HepG2 (cell line): ENCODE measurements around the gene SPATS2. TPM values are rescaled to one million over a fixed set of nuclear protein-coding genes. Genes with fewer than 3 reads are reported as not detected.
A peak's percentile ranks its signal among the peaks of the same experiment; 100 is the strongest.

ENCODE experiments used
- ADNP ChIP-seq: sonication (generic); formaldehyde crosslinking; IDR thresholded peaks from 2 replicates; pipeline ENCODE4 v1.4.0; 2020; ENCODE audit warnings: missing genetic modification reagents
- NCOA2 ChIP-seq: sonication (generic); formaldehyde crosslinking; IDR thresholded peaks from 2 replicates; pipeline ENCODE4 v1.8.0; 2022; ENCODE audit warnings: inconsistent platforms
- TARDBP ChIP-seq: sonication (generic); formaldehyde crosslinking; IDR thresholded peaks from 2 replicates; pipeline ENCODE4 v1.8.0; 2022; ENCODE audit warnings: mild to moderate bottlenecking, missing genetic modification reagents
- TBX2 ChIP-seq: sonication (generic); formaldehyde crosslinking; IDR thresholded peaks from 2 replicates; pipeline ENCODE4 v1.5.0; 2020; ENCODE audit warnings: missing genetic modification reagents, mild to moderate bottlenecking, borderline replicate concordance
- polyA plus RNA-seq, 8 experiments: library from polyadenylated mRNA; depleted of rRNA in 3 of 8; stranded (reverse) in 7 of 8; unstranded in 1 of 8; fragments of >200 nt; fragmentation: Illumina TruSeq in 4 of 8; extraction: Trizol in 4 of 8; gene quantifications; 2 replicates each; pipeline versions ENCODE4 v1.2.1 to v1.2.3, GENCODE V29; 2011 to 2016; ENCODE audit warnings: low read depth in 4 of 8, missing spikeins in 1 of 8, mixed read lengths in 1 of 8; ENCODE audit not compliant: insufficient read depth in 1 of 8
- total RNA-seq, 5 experiments: library from RNA; depleted of rRNA; stranded (reverse); fragments of >200 nt; fragmentation: Illumina TruSeq; extraction: Trizol; gene quantifications; 2 replicates each; pipeline ENCODE4 v1.2.3, GENCODE V29; 2016; ENCODE audit warnings: low read depth in 1 of 5
- TF ChIP-seq, protein P1 (sequence below): fragments of 450-650 bp; IDR thresholded peaks from 2 replicates; pipeline ENCODE4 v1.6.1; 2017
- TF ChIP-seq, protein P2 (sequence below): sonication (generic); formaldehyde crosslinking; IDR thresholded peaks from 2 replicates; pipeline ENCODE4 v1.4.0; 2020; ENCODE audit warnings: missing genetic modification reagents, borderline replicate concordance
- TF ChIP-seq, protein P3 (sequence below): sonication (generic); formaldehyde crosslinking; IDR thresholded peaks from 2 replicates; pipeline ENCODE4 v1.4.0; 2020; ENCODE audit warnings: mild to moderate bottlenecking, missing genetic modification reagents, borderline replicate concordance
- TF ChIP-seq, protein P4 (sequence below): sonication (generic); formaldehyde crosslinking; IDR thresholded peaks from 2 replicates; pipeline ENCODE4 v1.4.0; 2020; ENCODE audit warnings: missing genetic modification reagents
- TF ChIP-seq, protein P5 (sequence below): sonication (generic); formaldehyde crosslinking; IDR thresholded peaks from 2 replicates; pipeline ENCODE4 v1.4.0; 2020; ENCODE audit warnings: missing genetic modification reagents
- TF ChIP-seq, protein P6 (sequence below): sonication (generic); formaldehyde crosslinking; IDR thresholded peaks from 2 replicates; pipeline ENCODE4 v1.5.1; 2020; ENCODE audit warnings: mild to moderate bottlenecking, missing genetic modification reagents

The SPATS2 gene
- total and polyA plus RNA-seq, 2 of the 13 experiments (the other 11 are each of a cell fraction or from before 2014, with no cell fraction given), result 19.3 to 28.1 TPM

DNA sequence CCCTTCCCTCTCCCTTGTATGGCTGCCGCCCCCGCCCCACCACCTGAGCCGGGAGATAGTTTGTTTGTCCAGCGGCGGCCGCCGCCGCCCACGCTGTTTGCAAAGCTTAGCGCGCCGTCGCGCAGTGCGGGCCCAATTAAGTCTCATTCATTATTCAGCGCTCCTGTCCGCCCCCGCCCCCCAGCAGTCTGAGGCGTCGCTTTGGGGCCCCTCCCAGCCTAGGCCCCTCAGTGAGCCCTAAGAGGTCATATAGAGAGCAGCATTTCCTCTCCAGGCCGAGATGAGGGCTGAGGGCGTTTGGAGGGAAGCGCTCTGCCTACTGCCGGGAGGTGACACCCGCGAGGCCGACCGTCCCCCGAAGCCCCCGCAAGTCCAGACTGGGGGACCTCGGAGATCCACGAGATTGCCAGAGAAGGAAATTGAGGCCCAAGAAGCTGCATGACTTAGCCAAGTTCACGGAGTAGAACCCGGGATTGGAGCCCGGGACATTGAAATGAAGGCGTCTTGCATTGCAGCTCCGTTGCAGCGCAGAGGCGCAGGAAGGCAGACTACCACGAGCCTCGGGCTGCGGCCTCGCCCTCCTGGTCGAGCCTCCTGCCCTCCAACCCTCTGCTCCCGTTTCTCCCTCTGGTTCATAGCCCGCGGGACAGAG, 20.5 kb upstream of the SPATS2 start, which contains the start of gene DNAJC22 (continued):
- TF ChIP-seq, protein P1, sequence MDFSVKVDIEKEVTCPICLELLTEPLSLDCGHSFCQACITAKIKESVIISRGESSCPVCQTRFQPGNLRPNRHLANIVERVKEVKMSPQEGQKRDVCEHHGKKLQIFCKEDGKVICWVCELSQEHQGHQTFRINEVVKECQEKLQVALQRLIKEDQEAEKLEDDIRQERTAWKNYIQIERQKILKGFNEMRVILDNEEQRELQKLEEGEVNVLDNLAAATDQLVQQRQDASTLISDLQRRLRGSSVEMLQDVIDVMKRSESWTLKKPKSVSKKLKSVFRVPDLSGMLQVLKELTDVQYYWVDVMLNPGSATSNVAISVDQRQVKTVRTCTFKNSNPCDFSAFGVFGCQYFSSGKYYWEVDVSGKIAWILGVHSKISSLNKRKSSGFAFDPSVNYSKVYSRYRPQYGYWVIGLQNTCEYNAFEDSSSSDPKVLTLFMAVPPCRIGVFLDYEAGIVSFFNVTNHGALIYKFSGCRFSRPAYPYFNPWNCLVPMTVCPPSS, result no peak
- TF ChIP-seq, protein P2, sequence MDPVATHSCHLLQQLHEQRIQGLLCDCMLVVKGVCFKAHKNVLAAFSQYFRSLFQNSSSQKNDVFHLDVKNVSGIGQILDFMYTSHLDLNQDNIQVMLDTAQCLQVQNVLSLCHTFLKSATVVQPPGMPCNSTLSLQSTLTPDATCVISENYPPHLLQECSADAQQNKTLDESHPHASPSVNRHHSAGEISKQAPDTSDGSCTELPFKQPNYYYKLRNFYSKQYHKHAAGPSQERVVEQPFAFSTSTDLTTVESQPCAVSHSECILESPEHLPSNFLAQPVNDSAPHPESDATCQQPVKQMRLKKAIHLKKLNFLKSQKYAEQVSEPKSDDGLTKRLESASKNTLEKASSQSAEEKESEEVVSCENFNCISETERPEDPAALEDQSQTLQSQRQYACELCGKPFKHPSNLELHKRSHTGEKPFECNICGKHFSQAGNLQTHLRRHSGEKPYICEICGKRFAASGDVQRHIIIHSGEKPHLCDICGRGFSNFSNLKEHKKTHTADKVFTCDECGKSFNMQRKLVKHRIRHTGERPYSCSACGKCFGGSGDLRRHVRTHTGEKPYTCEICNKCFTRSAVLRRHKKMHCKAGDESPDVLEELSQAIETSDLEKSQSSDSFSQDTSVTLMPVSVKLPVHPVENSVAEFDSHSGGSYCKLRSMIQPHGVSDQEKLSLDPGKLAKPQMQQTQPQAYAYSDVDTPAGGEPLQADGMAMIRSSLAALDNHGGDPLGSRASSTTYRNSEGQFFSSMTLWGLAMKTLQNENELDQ, result no peak
- TF ChIP-seq, protein P3, sequence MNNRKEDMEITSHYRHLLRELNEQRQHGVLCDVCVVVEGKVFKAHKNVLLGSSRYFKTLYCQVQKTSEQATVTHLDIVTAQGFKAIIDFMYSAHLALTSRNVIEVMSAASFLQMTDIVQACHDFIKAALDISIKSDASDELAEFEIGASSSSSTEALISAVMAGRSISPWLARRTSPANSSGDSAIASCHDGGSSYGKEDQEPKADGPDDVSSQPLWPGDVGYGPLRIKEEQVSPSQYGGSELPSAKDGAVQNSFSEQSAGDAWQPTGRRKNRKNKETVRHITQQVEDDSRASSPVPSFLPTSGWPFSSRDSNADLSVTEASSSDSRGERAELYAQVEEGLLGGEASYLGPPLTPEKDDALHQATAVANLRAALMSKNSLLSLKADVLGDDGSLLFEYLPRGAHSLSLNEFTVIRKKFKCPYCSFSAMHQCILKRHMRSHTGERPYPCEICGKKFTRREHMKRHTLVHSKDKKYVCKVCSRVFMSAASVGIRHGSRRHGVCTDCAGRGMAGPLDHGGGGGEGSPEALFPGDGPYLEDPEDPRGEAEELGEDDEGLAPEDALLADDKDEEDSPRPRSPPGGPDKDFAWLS, result no peak
- TF ChIP-seq, protein P4, sequence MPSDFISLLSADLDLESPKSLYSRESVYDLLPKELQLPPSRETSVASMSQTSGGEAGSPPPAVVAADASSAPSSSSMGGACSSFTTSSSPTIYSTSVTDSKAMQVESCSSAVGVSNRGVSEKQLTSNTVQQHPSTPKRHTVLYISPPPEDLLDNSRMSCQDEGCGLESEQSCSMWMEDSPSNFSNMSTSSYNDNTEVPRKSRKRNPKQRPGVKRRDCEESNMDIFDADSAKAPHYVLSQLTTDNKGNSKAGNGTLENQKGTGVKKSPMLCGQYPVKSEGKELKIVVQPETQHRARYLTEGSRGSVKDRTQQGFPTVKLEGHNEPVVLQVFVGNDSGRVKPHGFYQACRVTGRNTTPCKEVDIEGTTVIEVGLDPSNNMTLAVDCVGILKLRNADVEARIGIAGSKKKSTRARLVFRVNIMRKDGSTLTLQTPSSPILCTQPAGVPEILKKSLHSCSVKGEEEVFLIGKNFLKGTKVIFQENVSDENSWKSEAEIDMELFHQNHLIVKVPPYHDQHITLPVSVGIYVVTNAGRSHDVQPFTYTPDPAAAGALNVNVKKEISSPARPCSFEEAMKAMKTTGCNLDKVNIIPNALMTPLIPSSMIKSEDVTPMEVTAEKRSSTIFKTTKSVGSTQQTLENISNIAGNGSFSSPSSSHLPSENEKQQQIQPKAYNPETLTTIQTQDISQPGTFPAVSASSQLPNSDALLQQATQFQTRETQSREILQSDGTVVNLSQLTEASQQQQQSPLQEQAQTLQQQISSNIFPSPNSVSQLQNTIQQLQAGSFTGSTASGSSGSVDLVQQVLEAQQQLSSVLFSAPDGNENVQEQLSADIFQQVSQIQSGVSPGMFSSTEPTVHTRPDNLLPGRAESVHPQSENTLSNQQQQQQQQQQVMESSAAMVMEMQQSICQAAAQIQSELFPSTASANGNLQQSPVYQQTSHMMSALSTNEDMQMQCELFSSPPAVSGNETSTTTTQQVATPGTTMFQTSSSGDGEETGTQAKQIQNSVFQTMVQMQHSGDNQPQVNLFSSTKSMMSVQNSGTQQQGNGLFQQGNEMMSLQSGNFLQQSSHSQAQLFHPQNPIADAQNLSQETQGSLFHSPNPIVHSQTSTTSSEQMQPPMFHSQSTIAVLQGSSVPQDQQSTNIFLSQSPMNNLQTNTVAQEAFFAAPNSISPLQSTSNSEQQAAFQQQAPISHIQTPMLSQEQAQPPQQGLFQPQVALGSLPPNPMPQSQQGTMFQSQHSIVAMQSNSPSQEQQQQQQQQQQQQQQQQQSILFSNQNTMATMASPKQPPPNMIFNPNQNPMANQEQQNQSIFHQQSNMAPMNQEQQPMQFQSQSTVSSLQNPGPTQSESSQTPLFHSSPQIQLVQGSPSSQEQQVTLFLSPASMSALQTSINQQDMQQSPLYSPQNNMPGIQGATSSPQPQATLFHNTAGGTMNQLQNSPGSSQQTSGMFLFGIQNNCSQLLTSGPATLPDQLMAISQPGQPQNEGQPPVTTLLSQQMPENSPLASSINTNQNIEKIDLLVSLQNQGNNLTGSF (CRISPR knock-in tag), result no peak
- TF ChIP-seq, protein P5, sequence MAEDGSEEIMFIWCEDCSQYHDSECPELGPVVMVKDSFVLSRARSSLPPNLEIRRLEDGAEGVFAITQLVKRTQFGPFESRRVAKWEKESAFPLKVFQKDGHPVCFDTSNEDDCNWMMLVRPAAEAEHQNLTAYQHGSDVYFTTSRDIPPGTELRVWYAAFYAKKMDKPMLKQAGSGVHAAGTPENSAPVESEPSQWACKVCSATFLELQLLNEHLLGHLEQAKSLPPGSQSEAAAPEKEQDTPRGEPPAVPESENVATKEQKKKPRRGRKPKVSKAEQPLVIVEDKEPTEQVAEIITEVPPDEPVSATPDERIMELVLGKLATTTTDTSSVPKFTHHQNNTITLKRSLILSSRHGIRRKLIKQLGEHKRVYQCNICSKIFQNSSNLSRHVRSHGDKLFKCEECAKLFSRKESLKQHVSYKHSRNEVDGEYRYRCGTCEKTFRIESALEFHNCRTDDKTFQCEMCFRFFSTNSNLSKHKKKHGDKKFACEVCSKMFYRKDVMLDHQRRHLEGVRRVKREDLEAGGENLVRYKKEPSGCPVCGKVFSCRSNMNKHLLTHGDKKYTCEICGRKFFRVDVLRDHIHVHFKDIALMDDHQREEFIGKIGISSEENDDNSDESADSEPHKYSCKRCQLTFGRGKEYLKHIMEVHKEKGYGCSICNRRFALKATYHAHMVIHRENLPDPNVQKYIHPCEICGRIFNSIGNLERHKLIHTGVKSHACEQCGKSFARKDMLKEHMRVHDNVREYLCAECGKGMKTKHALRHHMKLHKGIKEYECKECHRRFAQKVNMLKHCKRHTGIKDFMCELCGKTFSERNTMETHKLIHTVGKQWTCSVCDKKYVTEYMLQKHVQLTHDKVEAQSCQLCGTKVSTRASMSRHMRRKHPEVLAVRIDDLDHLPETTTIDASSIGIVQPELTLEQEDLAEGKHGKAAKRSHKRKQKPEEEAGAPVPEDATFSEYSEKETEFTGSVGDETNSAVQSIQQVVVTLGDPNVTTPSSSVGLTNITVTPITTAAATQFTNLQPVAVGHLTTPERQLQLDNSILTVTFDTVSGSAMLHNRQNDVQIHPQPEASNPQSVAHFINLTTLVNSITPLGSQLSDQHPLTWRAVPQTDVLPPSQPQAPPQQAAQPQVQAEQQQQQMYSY (CRISPR knock-in tag), result no peak
- TF ChIP-seq TBX2 (peak; percentile 75), TARDBP (CRISPR knock-in tag) (no peak), NCOA2 (CRISPR knock-in tag) (no peak), ADNP (CRISPR knock-in tag) (no peak)
- TF ChIP-seq, protein P6, sequence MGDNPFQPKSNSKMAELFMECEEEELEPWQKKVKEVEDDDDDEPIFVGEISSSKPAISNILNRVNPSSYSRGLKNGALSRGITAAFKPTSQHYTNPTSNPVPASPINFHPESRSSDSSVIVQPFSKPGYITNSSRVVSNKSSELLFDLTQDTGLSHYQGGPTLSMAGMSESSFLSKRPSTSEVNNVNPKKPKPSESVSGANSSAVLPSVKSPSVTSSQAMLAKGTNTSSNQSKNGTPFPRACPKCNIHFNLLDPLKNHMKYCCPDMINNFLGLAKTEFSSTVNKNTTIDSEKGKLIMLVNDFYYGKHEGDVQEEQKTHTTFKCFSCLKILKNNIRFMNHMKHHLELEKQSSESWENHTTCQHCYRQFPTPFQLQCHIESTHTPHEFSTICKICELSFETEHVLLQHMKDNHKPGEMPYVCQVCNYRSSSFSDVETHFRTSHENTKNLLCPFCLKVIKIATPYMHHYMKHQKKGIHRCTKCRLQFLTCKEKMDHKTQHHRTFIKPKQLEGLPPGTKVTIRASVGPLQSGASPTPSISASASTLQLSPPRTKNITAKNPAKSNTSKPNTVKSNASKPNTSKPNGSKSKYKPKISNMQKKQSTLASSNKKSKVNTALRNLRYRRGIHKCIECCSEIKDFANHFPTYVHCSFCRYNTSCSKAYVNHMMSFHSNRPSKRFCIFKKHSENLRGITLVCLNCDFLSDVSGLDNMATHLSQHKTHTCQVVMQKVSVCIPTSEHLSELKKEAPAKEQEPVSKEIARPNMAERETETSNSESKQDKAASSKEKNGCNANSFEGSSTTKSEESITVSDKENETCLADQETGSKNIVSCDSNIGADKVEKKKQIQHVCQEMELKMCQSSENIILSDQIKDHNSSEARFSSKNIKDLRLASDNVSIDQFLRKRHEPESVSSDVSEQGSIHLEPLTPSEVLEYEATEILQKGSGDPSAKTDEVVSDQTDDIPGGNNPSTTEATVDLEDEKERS (CRISPR knock-in tag), result no peak
